ENCODE measurements around the gene CHRNB2. TPM values are rescaled to one million over a fixed set of nuclear protein-coding genes. Genes with fewer than 3 reads are reported as not detected.

The CHRNB2 gene
- total and polyA plus RNA-seq, 2 of the 8 experiments (the other 6 are each of a cell fraction or from before 2014, with no cell fraction given): 3.1 to 4.1 TPM

- Histone ChIP-seq H4K5ac (ENCODE audit: insufficient read length, low read depth, low read length) (peak within 1 kb of the TSS; percentile 18), H2BK15ac (ENCODE audit: low read length) (0 out of 2 replicates have a peak within 1 kb of the TSS, but pooled peaks have one; percentile 20), H3K4me1 (replicated peaks in 1 of 4; ENCODE audit: control insufficient read depth in 3 of 4, insufficient read depth in 4 of 4, low read length in 3 of 4) (peaks cover 5 to 14% (median 7%) of the 10 kb centered on the region in 4 experiments; a peak in 5 of 7 replicates), H2BK120ac (replicated peaks; ENCODE audit: low read depth, low read length) (no peak within 1 kb of the TSS), H3K23ac (ENCODE audit: insufficient read length) (no peak within 1 kb of the TSS), H4K20me1 (replicated peaks in 1 of 2; ENCODE audit: control insufficient read depth in 1 of 2, insufficient read depth in 2 of 2, low read length in 2 of 2) (peaks cover 2 to 3% of the 10 kb centered on the region in 2 experiments), H3K4ac (replicated peaks; ENCODE audit: insufficient read length, low read depth, low read length) (peak within 1 kb of the TSS; percentile 54), H3K4me2 (ENCODE audit: insufficient read depth in 1 of 2, low read depth in 2 of 2, low read length in 2 of 2) (peak within 1 kb of the TSS; percentile 81 to 99), H2BK20ac (ENCODE audit: low read length) (no peak within 1 kb of the TSS; the same call in 1 of the 2 replicates), H3K56ac (replicated peaks; ENCODE audit: insufficient read length, low read depth, low read length) (peak within 1 kb of the TSS; percentile 32), H3K9ac (replicated peaks in 1 of 4; ENCODE audit: extremely low read depth in 1 of 4, low read depth in 3 of 4, low read length in 3 of 4) (peak within 1 kb of the TSS in 3 of 4 experiments; percentile 21 to 90 (median 70); a peak in 6 of 7 replicates), H3K18ac (ENCODE audit: extremely low read depth, low read length) (peak within 1 kb of the TSS; percentile 73), H3K4me3 (ENCODE audit: extremely low read depth in 1 of 4, insufficient read depth in 2 of 4, low read depth in 3 of 4, low read length in 4 of 4) (peak within 1 kb of the TSS; percentile 52 to 92 (median 82)), H3K79me2 (ENCODE audit: control insufficient read depth in 1 of 2, insufficient read depth in 2 of 2, low read length in 2 of 2) (peaks cover 7 to 31% of the 10 kb centered on the region in 2 experiments; a peak in 3 of 4 replicates), H3K79me1 (ENCODE audit: low read depth, low read length) (peaks cover 6% of the 10 kb centered on the region), H3K14ac (ENCODE audit: insufficient read length) (no peak within 1 kb of the TSS), H3K27ac (ENCODE audit: low read depth, low read length) (peak within 1 kb of the TSS; percentile 42), H3K23me2 (ENCODE audit: low read depth, low read length) (peaks cover 10% of the 10 kb centered on the region), H3K36me3 (ENCODE audit: control insufficient read depth in 2 of 4, insufficient read depth in 4 of 4, low read length in 3 of 4) (peaks cover 11 to 28% (median 27%) of the 10 kb centered on the region in 4 experiments), H4K8ac (ENCODE audit: extremely low read depth, insufficient read depth, low read length) (peak within 1 kb of the TSS; percentile 87), H4K91ac (replicated peaks; ENCODE audit: insufficient read length, low read length) (peak within 1 kb of the TSS; percentile 95), H2AFZ (ENCODE audit: low read length) (0 out of 2 replicates have a peak within 1 kb of the TSS, but pooled peaks have one; percentile 35), H3K9me3 (ENCODE audit: insufficient read depth in 2 of 2, low read depth in 1 of 2, low read length in 1 of 2) (no peaks in the 10 kb centered on the region), H2BK12ac (ENCODE audit: low read depth, low read length) (peak within 1 kb of the TSS; percentile 81), H3K27me3 (replicated peaks in 1 of 4; ENCODE audit: control insufficient read depth in 3 of 4, extremely low read depth in 1 of 4, insufficient read depth in 3 of 4, low read length in 3 of 4) (no peaks in the 10 kb centered on the region), H2BK5ac (ENCODE audit: low read depth, low read length) (peak within 1 kb of the TSS; percentile 71; the same call in 1 of the 2 replicates), H2AK5ac (ENCODE audit: low read depth, low read length) (no peak within 1 kb of the TSS; the same call in 1 of the 2 replicates)
- WGBS, 2 experiments (ENCODE audit: extremely low coverage in 1 of 2, insufficient coverage in 1 of 2, insufficient read length in 1 of 2, insufficient replicate concordance in 2 of 2, low coverage in 1 of 2, low lambda C conversion rate in 2 of 2, missing lambda C conversion rate in 1 of 2): 5% methylated on average over 10 of the region's 69 CpGs; no CpG with 5 or more reads in 1 of the 2 experiments
- no peak for TF ChIP-seq SIX5 (IDR thresholded peaks at IDR 0.05; ENCODE audit: low read depth, low read length)
- DNase-seq (ENCODE audit: low read depth in 1 of 2, low spot score in 2 of 2): peak in 1 of 2 experiments; percentile 50
- FAIRE-seq: no peak
- ChIA-PET POLR2A (ENCODE audit: partially characterized antibody) (interaction anchor here (1.0 to 1.1 kb wide), 2 partner anchors 80 to 413 kb away, joined by 3 read pairs; partner anchors contain the start of gene SHC1), CTCF (ENCODE audit: partially characterized antibody) (interaction anchor here (1.9 kb wide), 1 partner anchor 77 kb away, joined by 6 read pairs; no protein-coding TSS in a partner anchor)
Observed at GRCh38 chr1:154557939-154558719, 9.4 kb upstream of the CHRNB2 start, which contains the start of gene UBE2Q1. Gene UBE2Q1, minus strand, starts transcription at chr1:154558662. Its CDS starts 109 bp downstream, at chr1:154558553.

Data from H1 (cell line).